Measurements from ENCODE around the gene CDH23. TPM values are rescaled to one million over a fixed set of nuclear protein-coding genes. Genes with fewer than 3 reads are reported as not detected.

The CDH23 gene
- total RNA-seq, 1 experiment from 2014 or later, result 0.34 TPM

- H3K9me3 Mint-ChIP-seq (ENCODE audit: unreplicated experiment), result peaks cover 8% of the 10 kb centered on the region
- H3K27ac Mint-ChIP-seq (ENCODE audit: unreplicated experiment), result peak overlapping the region; percentile 58
- no peaks in the 10 kb centered on the region for H3K36me3 Mint-ChIP-seq (ENCODE audit: insufficient read depth, unreplicated experiment)
- peaks cover 15% of the 10 kb centered on the region for H3K4me1 Mint-ChIP-seq (ENCODE audit: low read depth, unreplicated experiment)
- H3K27me3 ChIP-seq (replicated peaks; ENCODE audit: control insufficient read depth, insufficient read depth, low read length), result no peaks in the 10 kb centered on the region
- POLR2A ChIA-PET, result interaction anchor here (0.5 kb wide), 1 partner anchor 405 kb away, joined by 3 read pairs; no protein-coding TSS in a partner anchor
- no peak for TF ChIP-seq CTCF (IDR thresholded peaks at IDR 0.05; ENCODE audit: insufficient read depth in 1 of 2, low read depth in 1 of 2, low read length in 1 of 2, severe bottlenecking in 1 of 2, unreplicated experiment in 1 of 2)
- CTCF ChIA-PET, result interaction anchor here (0.9 to 1.1 kb wide), 2 partner anchors 40 to 47 kb away, joined by 3 read pairs; no protein-coding TSS in a partner anchor
- no peak overlapping the region for H3K4me3 ChIP-seq (ENCODE audit: low read depth, low read length)
- no peaks in the 10 kb centered on the region for H3K36me3 ChIP-seq (ENCODE audit: control insufficient read depth, insufficient read depth, low read length)
- H3K9me3 ChIP-seq, result no peaks in the 10 kb centered on the region
- intact Hi-C loops (cut with micrococcal nuclease; ENCODE audit: unreplicated experiment), result loop anchor here (2.0 kb wide), 1 partner anchor 46 kb away; the partner anchor contains the start of gene VSIR
- H3K4me3 Mint-ChIP-seq (ENCODE audit: unreplicated experiment), result no peak overlapping the region
- no TSS peak for BruUV-seq (replicated peaks)
- H3K4me1 ChIP-seq, result peaks cover 16% of the 10 kb centered on the region
- DNase-seq, result no peak
- H3K27me3 Mint-ChIP-seq (ENCODE audit: insufficient read depth, unreplicated experiment), result no peaks in the 10 kb centered on the region
Observed at GRCh38 chr10:71726580-71727104, 329.9 kb downstream of the CDH23 start.

GRCh38 chr10:71727105-71727737 lies 330.5 kb downstream of the CDH23 start:
- Mint-ChIP-seq H3K9me3 (ENCODE audit: unreplicated experiment) (peaks cover 7% of the 10 kb centered on the region), H3K36me3 (ENCODE audit: insufficient read depth, unreplicated experiment) (no peaks in the 10 kb centered on the region), H3K27me3 (ENCODE audit: insufficient read depth, unreplicated experiment) (no peaks in the 10 kb centered on the region), H3K27ac (ENCODE audit: unreplicated experiment) (peak overlapping the region; percentile 58), H3K4me1 (ENCODE audit: low read depth, unreplicated experiment) (peaks cover 15% of the 10 kb centered on the region), H3K4me3 (ENCODE audit: unreplicated experiment) (no peak overlapping the region)
- DNase-seq, result no peak
- Histone ChIP-seq H3K9me3 (no peaks in the 10 kb centered on the region), H3K27me3 (replicated peaks; ENCODE audit: control insufficient read depth, insufficient read depth, low read length) (no peaks in the 10 kb centered on the region), H3K4me3 (ENCODE audit: low read depth, low read length) (no peak overlapping the region), H3K36me3 (ENCODE audit: control insufficient read depth, insufficient read depth, low read length) (no peaks in the 10 kb centered on the region), H3K4me1 (peaks cover 16% of the 10 kb centered on the region)
- no peak for TF ChIP-seq CTCF (IDR thresholded peaks at IDR 0.05; ENCODE audit: insufficient read depth in 1 of 2, low read depth in 1 of 2, low read length in 1 of 2, severe bottlenecking in 1 of 2, unreplicated experiment in 1 of 2)
- intact Hi-C loops (cut with micrococcal nuclease; ENCODE audit: unreplicated experiment), result loop anchor here (2.0 kb wide), 1 partner anchor 46 kb away; the partner anchor contains the start of gene VSIR
- ChIA-PET POLR2A (interaction anchor here (0.5 kb wide), 1 partner anchor 404 kb away, joined by 3 read pairs; no protein-coding TSS in a partner anchor), CTCF (interaction anchor here (0.9 kb wide), 1 partner anchor 40 kb away, joined by 3 read pairs; no protein-coding TSS in a partner anchor)
- no TSS peak for BruUV-seq (replicated peaks)

GRCh38 chr10:71727738-71728737 lies 331.3 kb downstream of the CDH23 start:
- Histone ChIP-seq H3K4me3 (ENCODE audit: low read depth, low read length) (no peak overlapping the region), H3K36me3 (ENCODE audit: control insufficient read depth, insufficient read depth, low read length) (no peaks in the 10 kb centered on the region), H3K9me3 (no peaks in the 10 kb centered on the region), H3K4me1 (peaks cover 17% of the 10 kb centered on the region), H3K27me3 (replicated peaks; ENCODE audit: control insufficient read depth, insufficient read depth, low read length) (no peaks in the 10 kb centered on the region)
- Mint-ChIP-seq H3K27ac (ENCODE audit: unreplicated experiment) (no peak overlapping the region), H3K36me3 (ENCODE audit: insufficient read depth, unreplicated experiment) (no peaks in the 10 kb centered on the region), H3K4me1 (ENCODE audit: low read depth, unreplicated experiment) (peaks cover 15% of the 10 kb centered on the region), H3K4me3 (ENCODE audit: unreplicated experiment) (no peak overlapping the region), H3K9me3 (ENCODE audit: unreplicated experiment) (no peaks in the 10 kb centered on the region), H3K27me3 (ENCODE audit: insufficient read depth, unreplicated experiment) (no peaks in the 10 kb centered on the region)
- CTCF ChIA-PET, result interaction anchor here (0.6 to 1.5 kb wide), 4 partner anchors 12 to 646 kb away, joined by 3 to 4 read pairs (median 4); partner anchors contain the start of gene PSAP
- DNase-seq, result no peak
- intact Hi-C loops (cut with micrococcal nuclease; ENCODE audit: unreplicated experiment), result loop anchor here (2.0 kb wide), 1 partner anchor 45 kb away; the partner anchor contains the start of gene VSIR
- no peak for TF ChIP-seq CTCF (IDR thresholded peaks at IDR 0.05; ENCODE audit: insufficient read depth in 1 of 2, low read depth in 1 of 2, low read length in 1 of 2, severe bottlenecking in 1 of 2, unreplicated experiment in 1 of 2)
- no TSS peak for BruUV-seq (replicated peaks)
- POLR2A ChIA-PET, result no interaction called here

All from Caco-2 (cell line).